NCI-H774 (cell line): ENCODE data around the gene RPS6KA2.
A peak's percentile ranks its signal among the peaks of the same experiment; 100 is the strongest.
"Not testable (repeated sequence)": the region's sequence is repeated elsewhere in the genome, so short reads cannot be mapped to it uniquely, and the experiment has no call there.

Experiments
- DNase-seq: peaks from one replicate; lab custom pipeline; 2025; lab: John Stamatoyannopoulos, UW

The RPS6KA2 gene

GRCh38 chr6:166635013-166635970 lies 8.2 kb upstream of the RPS6KA2 start:
- DNase-seq: no peak

- DNase-seq: not testable (repeated sequence)
These were observed 7.5 kb upstream of the RPS6KA2 start for GRCh38 chr6:166634581-166634980.

- DNase-seq: peak; percentile 57
These were observed 6.9 kb upstream of the RPS6KA2 start for GRCh38 chr6:166633732-166634535.

DNA sequence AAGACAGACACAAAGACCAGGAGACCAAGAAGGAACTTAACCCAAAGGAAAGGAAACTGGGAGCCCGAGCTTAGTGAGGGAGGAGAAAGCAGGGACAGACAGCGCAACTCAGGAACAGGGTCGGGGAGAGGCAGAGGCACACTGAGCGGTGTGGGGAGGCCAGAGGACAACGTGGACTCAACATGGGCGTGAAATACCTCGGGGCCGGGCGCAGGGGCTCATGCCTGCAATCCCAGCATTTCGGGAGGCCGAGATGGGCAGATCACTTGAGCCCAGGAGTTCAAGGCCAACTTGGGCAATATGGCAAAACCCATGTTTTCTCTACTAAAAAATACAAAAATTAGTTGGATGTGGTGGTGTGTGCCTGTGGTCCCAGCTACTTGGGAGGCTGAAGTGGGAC lies 5.7 kb upstream of the RPS6KA2 start:
- no peak for DNase-seq

- no peak for DNase-seq
These were observed 3.4 kb upstream of the RPS6KA2 start for GRCh38 chr6:166630462-166630861.

DNA sequence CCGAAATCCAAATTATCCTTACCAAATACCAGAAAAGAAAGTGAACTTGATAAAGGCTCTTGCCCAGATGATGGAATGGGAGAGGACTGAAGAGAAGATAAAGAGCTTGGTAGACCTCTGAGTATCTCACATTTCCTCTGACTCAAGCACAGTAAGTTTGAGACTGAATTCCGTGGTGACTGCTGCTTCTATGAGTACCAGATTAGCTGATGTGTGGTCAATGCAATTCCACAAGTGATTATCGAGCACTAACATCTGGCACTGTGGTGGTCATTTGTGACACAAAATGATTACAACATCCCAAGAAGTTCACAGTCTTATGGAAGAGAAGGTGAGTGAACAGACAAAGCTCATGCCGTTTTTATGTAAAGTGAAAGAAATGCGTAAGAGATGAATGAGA lies 2.6 kb upstream of the RPS6KA2 start:
- DNase-seq: no peak

DNA sequence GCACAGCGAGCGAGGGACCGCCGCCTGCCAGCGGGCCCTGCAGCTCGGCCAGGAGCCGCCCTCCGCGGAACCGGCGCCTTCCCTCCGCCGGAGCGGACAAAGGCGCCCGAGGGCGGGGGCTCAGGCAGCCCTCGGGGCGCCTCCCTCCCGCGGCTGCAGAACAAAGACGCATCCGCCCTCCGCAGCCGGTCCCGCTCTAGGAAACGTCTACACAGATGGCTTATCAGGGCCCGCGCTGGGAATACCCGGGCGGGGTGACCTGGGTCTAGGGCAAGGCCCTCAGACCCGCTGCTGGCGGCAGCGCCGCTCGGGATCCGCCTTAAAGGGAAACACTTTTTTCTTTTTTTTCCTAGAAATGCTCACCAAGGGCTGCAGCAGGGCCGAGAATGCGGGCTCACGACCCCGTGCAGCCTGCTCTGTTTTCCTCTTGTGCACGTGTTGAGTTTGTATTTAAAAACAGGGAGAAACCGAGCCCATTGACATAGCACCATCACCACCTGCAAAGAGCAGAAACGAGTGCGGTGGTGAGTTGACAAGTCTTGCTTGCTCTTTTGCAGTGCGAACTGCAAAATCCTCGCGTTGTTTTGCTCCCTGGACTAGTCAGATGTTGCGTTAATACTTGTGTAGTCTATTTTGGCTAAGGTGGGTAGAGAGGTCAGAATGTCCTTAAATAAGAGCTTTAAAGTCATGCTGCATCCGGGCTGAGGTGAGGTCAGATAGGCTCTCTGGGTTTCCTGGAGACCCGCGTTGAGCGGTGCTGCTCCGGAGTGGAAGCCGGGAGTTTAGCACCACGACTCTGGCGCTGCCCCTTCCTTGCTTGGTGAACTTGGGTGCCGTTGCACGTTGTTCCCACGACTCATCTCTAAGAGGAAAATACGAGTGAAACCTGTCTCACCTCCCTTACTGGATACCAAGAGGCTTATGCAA lies 1.1 kb upstream of the RPS6KA2 start:
- peak; percentile 76 for DNase-seq

GRCh38 chr6:166626177-166627032 lies 646 bp downstream of the RPS6KA2 start:
- peak; percentile 84 for DNase-seq

GRCh38 chr6:166625356-166625755 lies 1.7 kb downstream of the RPS6KA2 start:
- no peak for DNase-seq

DNA sequence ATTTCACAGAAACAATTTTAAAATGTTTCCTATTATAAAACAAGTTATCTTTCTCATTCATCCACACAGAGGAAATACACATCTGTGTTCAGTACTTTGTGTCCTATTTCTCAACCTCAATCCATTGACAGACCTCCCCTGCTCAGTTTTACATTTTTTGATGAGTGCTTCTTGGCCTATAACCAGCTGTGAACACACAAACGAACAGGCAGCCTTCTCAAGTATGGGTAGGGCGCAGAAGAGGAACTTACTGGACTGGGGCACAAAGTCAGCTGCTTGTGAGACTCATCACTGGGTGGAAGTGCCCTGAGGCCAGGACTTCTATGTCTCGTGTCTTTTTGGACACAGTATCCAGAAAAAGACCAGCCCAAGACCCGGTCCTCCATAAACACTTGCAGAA lies 2.8 kb downstream of the RPS6KA2 start:
- no peak for DNase-seq

- no peak for DNase-seq
These were observed 3.7 kb downstream of the RPS6KA2 start for GRCh38 chr6:166623318-166623717.

DNA sequence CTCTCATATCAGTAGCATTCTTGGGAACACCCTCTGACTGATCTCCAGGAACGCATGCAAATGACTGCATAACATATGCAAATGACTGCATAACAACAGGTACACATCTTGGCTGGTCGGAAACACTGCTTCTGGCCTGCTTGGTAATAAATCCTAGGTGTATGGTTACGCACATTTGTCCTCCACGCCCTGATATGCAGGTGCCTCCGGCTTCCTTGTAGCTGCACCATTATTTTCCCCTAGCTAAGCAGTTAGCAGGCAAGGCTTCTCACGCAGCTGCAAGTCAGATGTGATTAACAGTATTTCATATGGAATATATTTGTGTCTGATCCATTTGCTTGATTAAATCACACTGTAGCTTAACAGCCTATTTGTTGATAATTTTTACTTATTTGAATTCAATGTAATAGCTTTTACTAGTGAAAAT lies 5.9 kb downstream of the RPS6KA2 start:
- no peak for DNase-seq

DNA sequence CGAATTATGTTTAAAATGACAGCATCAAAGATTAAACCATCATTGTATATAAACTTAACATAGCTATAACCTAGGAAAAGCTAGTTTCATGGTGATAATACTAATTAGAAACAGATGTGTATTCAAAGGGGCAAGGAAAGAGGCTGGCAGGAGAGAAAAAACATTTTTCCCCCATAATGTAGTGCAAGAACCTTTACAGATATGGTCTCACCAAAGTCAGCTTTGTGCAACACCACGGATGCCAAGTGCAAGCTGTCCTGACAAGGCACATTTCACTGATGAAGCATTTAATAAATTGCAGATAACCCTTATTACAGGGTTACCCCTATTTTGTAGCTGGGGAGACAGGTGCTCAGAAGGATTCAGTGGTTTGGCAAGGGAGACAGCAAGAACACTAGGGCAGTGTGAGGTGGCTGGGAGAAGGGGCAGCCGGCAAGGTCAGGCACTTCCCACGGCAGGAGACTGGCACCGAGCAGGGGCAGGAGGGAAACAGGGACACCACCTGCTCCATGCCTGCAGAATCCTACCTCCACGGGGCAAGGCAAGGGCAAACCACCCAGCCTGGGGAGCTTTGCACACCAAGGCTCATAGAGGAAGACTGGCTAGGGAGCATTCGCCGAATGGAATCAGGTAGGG lies 6.5 kb downstream of the RPS6KA2 start:
- no peak for DNase-seq

DNA sequence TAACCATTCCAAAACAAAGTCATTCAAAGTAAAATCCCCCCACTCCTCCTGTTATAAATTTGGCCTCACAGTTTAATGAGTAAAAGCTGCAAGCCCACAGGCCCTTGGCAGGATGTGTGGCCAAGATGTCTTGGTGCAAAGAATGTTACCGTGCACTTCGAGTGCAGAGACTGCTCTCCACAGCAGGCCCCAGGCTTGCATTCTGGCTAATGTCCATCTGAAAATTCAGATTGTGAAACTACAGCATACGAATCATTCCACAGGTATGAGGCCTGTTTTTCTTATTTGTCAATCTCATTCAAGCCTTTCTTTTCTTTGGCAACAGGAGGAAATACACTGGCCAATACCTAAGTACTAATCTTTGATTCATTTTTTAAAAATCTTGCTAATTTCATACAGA lies 7.1 kb downstream of the RPS6KA2 start:
- DNase-seq: no peak

DNA sequence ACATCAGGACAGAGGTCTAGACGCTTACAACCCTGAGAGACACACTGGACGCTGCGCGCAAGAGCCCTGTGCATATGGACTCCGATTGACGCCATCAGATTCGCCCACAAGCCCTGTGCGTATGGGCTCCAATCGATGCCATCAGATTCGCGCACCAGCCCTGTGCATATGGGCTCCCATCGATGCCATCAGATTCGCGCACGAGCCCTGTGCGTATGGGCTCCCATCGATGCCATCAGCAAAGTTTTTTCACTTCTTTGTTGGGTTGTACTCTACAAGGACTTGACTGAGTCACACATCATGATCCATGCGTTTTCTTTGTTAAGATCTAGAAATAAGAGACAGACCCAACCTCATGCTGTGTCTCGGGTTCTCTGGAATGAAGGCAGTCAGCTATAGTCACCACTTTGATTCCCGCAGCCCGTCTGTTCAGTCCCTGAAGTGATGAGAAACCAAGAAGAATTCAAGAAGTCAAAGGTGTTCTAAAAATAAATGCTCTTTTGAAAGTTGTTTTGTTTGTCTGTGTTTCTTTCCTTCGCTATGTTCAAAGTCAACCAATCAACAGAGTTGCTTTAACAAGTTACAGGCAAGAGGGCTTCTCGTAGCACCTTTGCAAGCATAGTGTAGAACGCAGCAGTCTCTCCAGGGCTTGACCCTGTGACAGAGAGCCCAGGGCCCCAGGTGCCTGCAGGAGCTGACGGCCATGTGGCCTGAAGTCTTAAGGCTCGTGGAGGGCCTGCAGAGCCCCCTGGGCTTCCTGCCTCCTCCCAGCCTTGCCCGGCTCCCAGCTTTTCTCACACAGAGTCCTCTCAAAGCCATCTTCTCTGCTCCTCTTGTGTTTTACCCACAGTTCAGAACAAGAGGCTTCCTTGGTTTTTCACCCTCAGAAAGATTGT lies 7.9 kb downstream of the RPS6KA2 start:
- DNase-seq: no peak

- no peak for DNase-seq
These were observed 8.8 kb downstream of the RPS6KA2 start for GRCh38 chr6:166618251-166618650.

DNA sequence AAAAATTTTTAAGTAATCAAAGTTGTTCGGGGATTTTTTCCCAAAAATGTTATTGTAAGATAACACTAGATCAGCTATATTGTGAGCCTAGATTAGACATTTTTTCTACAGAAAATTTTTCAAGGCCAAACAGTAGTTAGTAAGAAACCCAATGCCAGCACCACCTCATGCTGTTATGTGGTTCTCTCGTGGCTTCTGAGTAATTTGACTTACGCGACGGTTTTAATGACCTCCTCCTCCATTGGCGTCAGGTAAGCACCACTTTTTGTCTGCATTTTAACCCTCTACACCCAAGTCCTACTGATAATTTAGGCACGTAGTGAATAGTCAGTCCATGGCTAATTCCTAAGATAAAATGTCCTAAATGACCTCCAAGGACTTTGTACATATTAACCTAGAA lies 9.7 kb downstream of the RPS6KA2 start:
- no peak for DNase-seq

DNA sequence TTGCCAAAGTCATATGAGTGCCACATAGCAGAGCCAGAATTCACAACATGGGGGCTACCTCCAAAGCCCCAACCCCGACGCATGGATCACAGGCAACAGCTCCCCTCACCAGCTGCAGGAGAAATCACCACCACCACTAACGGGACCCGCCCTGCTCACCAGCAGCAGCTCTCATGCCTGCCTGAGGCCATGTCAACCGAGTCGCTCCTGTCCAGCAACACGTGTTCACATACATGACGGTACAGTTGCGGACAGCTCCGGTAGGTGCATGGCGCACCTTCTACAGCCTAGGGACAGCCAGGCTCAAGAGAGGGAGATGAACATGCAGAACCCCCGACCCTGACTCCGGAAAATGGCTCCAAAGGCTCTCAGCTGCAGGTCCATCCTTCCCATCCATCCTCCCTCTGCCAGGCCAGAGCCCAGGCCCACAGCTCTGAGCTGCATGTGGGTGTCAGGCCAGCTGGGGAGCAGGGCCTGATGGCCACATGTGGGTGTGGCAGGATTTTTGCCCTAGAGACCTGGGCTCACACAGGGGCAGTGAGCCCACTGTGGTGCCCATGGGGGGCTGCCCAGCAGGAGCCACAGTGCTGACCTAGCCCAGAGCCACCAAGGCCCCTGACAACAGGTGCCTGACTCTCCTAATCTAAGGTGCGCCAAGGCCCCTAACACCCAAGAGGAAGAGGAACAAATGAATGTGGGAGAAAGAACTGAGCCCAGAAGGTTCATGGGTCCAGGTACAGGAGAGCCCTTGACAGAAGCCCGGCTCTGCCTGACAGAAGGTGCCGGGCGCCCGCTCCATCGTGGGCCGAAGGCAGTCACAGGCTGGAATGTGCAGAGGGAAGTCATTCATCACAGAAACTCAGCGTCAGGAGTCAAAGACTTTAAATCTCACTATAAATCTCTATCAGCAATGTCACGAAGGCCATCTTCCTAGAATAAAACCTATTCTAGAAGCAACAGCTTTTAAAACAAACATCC lies 10.5 kb downstream of the RPS6KA2 start:
- no peak for DNase-seq
